ENCODE results near the gene TUBA4A. TPM values are rescaled to one million over a fixed set of nuclear protein-coding genes. Genes with fewer than 3 reads are reported as not detected.
A peak's percentile ranks its signal among the peaks of the same experiment; 100 is the strongest.

The TUBA4A gene
- total RNA-seq, 4 donors from 2014 or later, result 39.2 to 101 (median 70.8) TPM

- in situ Hi-C loops (cut with MboI; ENCODE audit: low pct_ligation_motif_present in 1 of 4, low pct_unique_long_range_greater_than_20kb in 1 of 4, low sequenced_read_pairs in 3 of 4), result no loop called here
- Histone ChIP-seq H3K36me3 (no peaks in the 10 kb centered on the region), H3K4me1 (peaks cover 42 to 83% (median 77%) of the 10 kb centered on the region in 4 donors), H3K27ac (peak overlapping the region; percentile 94 to 97 (median 94)), H3K27me3 (no peaks in the 10 kb centered on the region), H3K4me3 (peak overlapping the region in 2 of 4 donors; percentile 2 to 31), H3K9me3 (no peaks in the 10 kb centered on the region)
- intact Hi-C loops (cut with DNase I; ENCODE audit: low total_unique reads), result no loop called here
- TF ChIP-seq EP300 (IDR thresholded peaks at IDR 0.05; ENCODE audit: low read depth) (no peak), POLR2AphosphoS5 (IDR thresholded peaks at IDR 0.05) (no peak), POLR2A (IDR thresholded peaks at IDR 0.05) (no peak), CTCF (IDR thresholded peaks at IDR 0.05) (no peak)
- 67% methylated on average over 22 of the region's 22 CpGs; no CpG with 5 or more reads in 1 of the 2 donors for WGBS, 2 donors (ENCODE audit: low coverage in 1 of 2)
- DNase-seq, result no peak
Observed at GRCh38 chr2:219250049-219250781, 3.5 kb downstream of the TUBA4A start.

GRCh38 chr2:219249203-219249980 is 4.3 kb downstream of the TUBA4A start:
- no peaks in the 10 kb centered on the region for H3K36me3 ChIP-seq
- H3K27ac ChIP-seq, result peak overlapping the region; percentile 94 to 97 (median 94)
- H3K9me3 ChIP-seq, result no peaks in the 10 kb centered on the region
- in situ Hi-C loops (cut with MboI; ENCODE audit: low pct_ligation_motif_present in 1 of 4, low pct_unique_long_range_greater_than_20kb in 1 of 4, low sequenced_read_pairs in 3 of 4) (no loop called here), intact Hi-C loops (cut with DNase I; ENCODE audit: low total_unique reads) (loop anchor here (10.0 kb wide), 1 partner anchor 1615 kb away; no protein-coding TSS in a partner anchor)
- peak; percentile 94 for DNase-seq
- TF ChIP-seq EP300 (IDR thresholded peaks at IDR 0.05; ENCODE audit: low read depth) (no peak), POLR2AphosphoS5 (IDR thresholded peaks at IDR 0.05) (peak; percentile 67 to 89 (median 86)), CTCF (IDR thresholded peaks at IDR 0.05) (no peak), POLR2A (IDR thresholded peaks at IDR 0.05) (peak; percentile 74)
- 13% methylated on average over 7 of the region's 7 CpGs; no CpG with 5 or more reads in 1 of the 2 donors for WGBS, 2 donors (ENCODE audit: low coverage in 1 of 2)
- H3K4me3 ChIP-seq, result peak overlapping the region in 2 of 4 donors; percentile 2 to 31
- H3K27me3 ChIP-seq, result no peaks in the 10 kb centered on the region
- H3K4me1 ChIP-seq, result peaks cover 47 to 85% (median 77%) of the 10 kb centered on the region in 4 donors

- DNase-seq, result no peak
- Histone ChIP-seq H3K27ac (peak overlapping the region; percentile 94 to 97 (median 94)), H3K36me3 (no peaks in the 10 kb centered on the region), H3K27me3 (no peaks in the 10 kb centered on the region), H3K4me3 (peak overlapping the region in 1 of 4 donors; percentile 31), H3K4me1 (peaks cover 47 to 79% (median 75%) of the 10 kb centered on the region in 4 donors), H3K9me3 (no peaks in the 10 kb centered on the region)
- intact Hi-C loops (cut with DNase I; ENCODE audit: low total_unique reads) (loop anchor here (10.0 kb wide), 1 partner anchor 1614 kb away; no protein-coding TSS in a partner anchor), in situ Hi-C loops (cut with MboI; ENCODE audit: low pct_ligation_motif_present in 1 of 4, low pct_unique_long_range_greater_than_20kb in 1 of 4, low sequenced_read_pairs in 3 of 4) (no loop called here)
- TF ChIP-seq POLR2A (IDR thresholded peaks at IDR 0.05), result no peak
- no peak for TF ChIP-seq EP300 (IDR thresholded peaks at IDR 0.05; ENCODE audit: low read depth)
- TF ChIP-seq POLR2AphosphoS5 (IDR thresholded peaks at IDR 0.05), result no peak
- no peak for TF ChIP-seq CTCF (IDR thresholded peaks at IDR 0.05)
- WGBS, 2 donors (ENCODE audit: low coverage in 1 of 2), result 30 to 59% methylated on average over 2 of the region's 2 CpGs
Observed at GRCh38 chr2:219248845-219249202, 4.9 kb downstream of the TUBA4A start.
